SK-N-SH treated with all-trans-retinoic acid at 6 μM for 48 hours (cell line): ENCODE results near the gene CARD14.
"Not testable (repeated sequence)": the region's sequence is repeated elsewhere in the genome, so short reads cannot be mapped to it uniquely, and the experiment has no call there.

Experiments
- ATAC-seq: fragments of 200-7000 bp; cut with Tn5 transposase; 3 replicates; pipeline ENCODE4 v1.9.1; 2020; ENCODE audit warnings: mild to moderate bottlenecking, moderate library complexity
- ARNTL ChIP-seq: fragments of 450-650 bp; formaldehyde crosslinking; IDR thresholded peaks from 2 replicates; pipeline ENCODE4 v1.5.0; 2020; ENCODE audit warnings: low read depth, mild to moderate bottlenecking, moderate library complexity, borderline replicate concordance
- BACH2 ChIP-seq: fragments of 250-450 bp; sonication (Bioruptor Pico); IDR thresholded peaks from 2 replicates; pipeline ENCODE4 v1.9.0; 2021; ENCODE audit warnings: mild to moderate bottlenecking, borderline replicate concordance
- CREB5 ChIP-seq: fragments of 250-450 bp; sonication (Bioruptor Pico); IDR thresholded peaks from 2 replicates; pipeline ENCODE4 v1.5.1; 2020; ENCODE audit warnings: low read depth, mild to moderate bottlenecking, moderate library complexity
- CSDC2 ChIP-seq: fragments of 250-450 bp; sonication (Bioruptor Pico); IDR thresholded peaks from 2 replicates; pipeline ENCODE4 v1.5.0; 2020; ENCODE audit warnings: mild to moderate bottlenecking, moderate library complexity
- CSRNP3 ChIP-seq: fragments of 250-450 bp; sonication (Bioruptor Pico); IDR thresholded peaks from 2 replicates; pipeline ENCODE4 v1.5.1; 2021; ENCODE audit warnings: mild to moderate bottlenecking, moderate library complexity
- ESRRG ChIP-seq: fragments of 250-450 bp; sonication (Bioruptor Pico); IDR thresholded peaks from 2 replicates; pipeline ENCODE4 v1.6.1; 2021; ENCODE audit warnings: mild to moderate bottlenecking
- GLIS3 ChIP-seq: fragments of 250-450 bp; sonication (Bioruptor Pico); IDR thresholded peaks from 2 replicates; pipeline ENCODE4 v1.5.0; 2020; ENCODE audit warnings: mild to moderate bottlenecking, moderate library complexity
- ISL1 ChIP-seq: fragments of 250-450 bp; sonication (Bioruptor Pico); IDR thresholded peaks from 2 replicates; pipeline ENCODE4 v2.1.2; 2022; ENCODE audit warnings: mild to moderate bottlenecking, moderate library complexity
- OSR1 ChIP-seq: fragments of 250-450 bp; sonication (Bioruptor Pico); IDR thresholded peaks from 2 replicates; pipeline ENCODE4 v1.8.0; 2022; ENCODE audit warnings: moderate library complexity, mild to moderate bottlenecking, inconsistent platforms
- PATZ1 ChIP-seq: fragments of 250-450 bp; sonication (Bioruptor Pico); IDR thresholded peaks from 2 replicates; pipeline ENCODE4 v1.8.0; 2020; ENCODE audit warnings: mild to moderate bottlenecking, moderate library complexity, borderline replicate concordance
- POU6F1 ChIP-seq: fragments of 250-450 bp; sonication (Bioruptor Pico); IDR thresholded peaks from 2 replicates; pipeline ENCODE4 v1.8.0; 2021; ENCODE audit warnings: low read depth, mild to moderate bottlenecking, moderate library complexity, borderline replicate concordance
- PPARA ChIP-seq: fragments of 250-450 bp; sonication (Bioruptor Pico); IDR thresholded peaks from 2 replicates; pipeline ENCODE4 v1.5.0; 2020; ENCODE audit warnings: mild to moderate bottlenecking, borderline replicate concordance
- RARB ChIP-seq: fragments of 250-450 bp; sonication (Bioruptor Pico); IDR thresholded peaks from 2 replicates; pipeline ENCODE4 v1.8.0; 2021; ENCODE audit warnings: mild to moderate bottlenecking, moderate library complexity
- SNAI2 ChIP-seq: fragments of 250-450 bp; sonication (Bioruptor Pico); IDR thresholded peaks from 2 replicates; pipeline ENCODE4 v1.5.0; 2020; ENCODE audit warnings: mild to moderate bottlenecking, moderate library complexity
- TOX ChIP-seq: fragments of 250-450 bp; sonication (Bioruptor Pico); IDR thresholded peaks from 2 replicates; pipeline ENCODE4 v1.8.0; 2021; ENCODE audit warnings: mild to moderate bottlenecking, moderate library complexity, borderline replicate concordance
- TSHZ2 ChIP-seq: fragments of 250-450 bp; sonication (Bioruptor Pico); IDR thresholded peaks from 2 replicates; pipeline ENCODE4 v1.5.0; 2020; ENCODE audit warnings: mild to moderate bottlenecking, moderate library complexity
- ZC3H10 ChIP-seq: fragments of 250-450 bp; sonication (Bioruptor Pico); IDR thresholded peaks from 2 replicates; pipeline ENCODE4 v1.5.1; 2021; ENCODE audit warnings: mild to moderate bottlenecking, moderate library complexity
- ZFP3 ChIP-seq: fragments of 250-450 bp; sonication (Bioruptor Pico); IDR thresholded peaks from 2 replicates; pipeline ENCODE4 v1.5.0; 2020; ENCODE audit warnings: mild to moderate bottlenecking, moderate library complexity
- ZNF565 ChIP-seq: fragments of 450-650 bp; formaldehyde crosslinking; conservative IDR thresholded peaks from 2 replicates; pipeline ENCODE4 v1.5.0; 2020; ENCODE audit warnings: low read depth, mild to moderate bottlenecking, moderate library complexity
- ZNF70 ChIP-seq: fragments of 450-650 bp; formaldehyde crosslinking; IDR thresholded peaks from 2 replicates; pipeline ENCODE4 v1.5.0; 2020; ENCODE audit warnings: mild to moderate bottlenecking, moderate library complexity
- ZNF8 ChIP-seq: fragments of 450-650 bp; formaldehyde crosslinking; IDR thresholded peaks from 2 replicates; pipeline ENCODE4 v1.5.0; 2020; ENCODE audit warnings: mild to moderate bottlenecking, moderate library complexity

CARD14 gene

GRCh38 chr17:80152081-80152702 lies 17.6 kb upstream of the CARD14 start:
- ATAC-seq, result no peak
- TF ChIP-seq CSRNP3 (CRISPR knock-in tag), result no peak
- TF ChIP-seq, all 23 proteins: peak for 0

- no peak for ATAC-seq
- TF ChIP-seq ISL1 (CRISPR knock-in tag) (no peak), RARB (no peak), ZNF8 (no peak), ZNF70 (no peak), ZNF565 (no peak), PPARA (CRISPR knock-in tag) (no peak), GLIS3 (CRISPR knock-in tag) (no peak), CSDC2 (CRISPR knock-in tag) (no peak), SNAI2 (CRISPR knock-in tag) (no peak), PATZ1 (no peak), ZFP3 (CRISPR knock-in tag) (no peak), TSHZ2 (CRISPR knock-in tag) (no peak), POU6F1 (no peak), ARNTL (CRISPR knock-in tag) (no peak), CSRNP3 (CRISPR knock-in tag) (no peak), ESRRG (no peak), ZC3H10 (CRISPR knock-in tag) (no peak), CREB5 (CRISPR knock-in tag) (no peak), BACH2 (CRISPR knock-in tag) (no peak), TOX (no peak)
Observed at GRCh38 chr17:80153004-80153403, 16.8 kb upstream of the CARD14 start.

GRCh38 chr17:80154166-80154565 lies 15.7 kb upstream of the CARD14 start:
- TF ChIP-seq CSRNP3 (CRISPR knock-in tag) (no peak), OSR1 (no peak), CREB5 (CRISPR knock-in tag) (no peak), ZC3H10 (CRISPR knock-in tag) (no peak), TOX (no peak), ZNF70 (no peak), ZNF565 (no peak), ZNF8 (no peak)
- ATAC-seq, result no peak

GRCh38 chr17:80155600-80155999 lies 14.2 kb upstream of the CARD14 start:
- ATAC-seq, result not testable (repeated sequence)
